AG10803 (cell line): ENCODE data around the gene FCN2.

ENCODE experiments used
- DNase-seq: peaks from one replicate; pipeline ENCODE4 v3.0.0; 2010; ENCODE audit warnings: low read depth
- H3K4me3 ChIP-seq: 2 replicates; pipeline ENCODE4 v1.5.1; 2011; ENCODE audit warnings: mild to moderate bottlenecking, low read length, control low read depth
- TF ChIP-seq, protein P1 (sequence below): conservative IDR thresholded peaks from 2 replicates; pipeline ENCODE4 v1.5.1; 2011; ENCODE audit warnings: mild to moderate bottlenecking, low read length, control low read depth, inconsistent platforms

FCN2 gene

DNA sequence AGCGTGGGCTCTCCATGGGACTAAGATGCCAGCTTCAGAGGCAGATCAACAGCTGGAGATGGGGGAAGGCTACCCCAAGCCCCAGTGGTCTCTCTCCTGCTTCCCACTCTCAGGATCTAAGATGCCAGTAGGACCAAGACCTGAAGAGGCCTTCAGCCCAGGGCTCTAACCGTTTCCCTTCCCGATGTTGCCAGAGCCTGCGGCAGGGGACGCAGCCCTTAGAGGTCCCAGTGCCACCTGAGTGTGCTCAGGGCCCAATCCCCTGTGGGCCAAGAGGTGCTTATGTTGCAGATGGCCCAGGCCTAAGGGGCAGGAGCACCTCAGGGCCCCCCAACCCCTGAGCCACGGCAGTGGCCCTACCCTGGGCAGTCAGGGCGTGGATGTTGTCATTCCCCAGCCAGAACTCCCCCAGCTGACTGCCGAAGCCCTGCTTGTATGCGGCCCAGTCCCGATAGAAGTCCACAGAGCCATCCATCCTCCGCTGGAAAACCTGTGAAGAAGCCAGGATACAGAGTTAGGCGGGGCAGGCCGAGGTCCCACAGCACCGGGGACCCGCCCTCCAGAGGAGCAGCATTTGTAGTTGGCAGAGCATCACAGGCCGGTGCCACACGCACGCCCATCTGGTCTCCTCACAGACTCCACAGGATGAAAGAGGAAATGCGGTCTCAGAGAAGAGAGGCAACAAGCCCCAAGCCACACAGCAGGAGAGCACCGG is 31.7 kb downstream of the FCN2 start:
- TF ChIP-seq, protein P1, sequence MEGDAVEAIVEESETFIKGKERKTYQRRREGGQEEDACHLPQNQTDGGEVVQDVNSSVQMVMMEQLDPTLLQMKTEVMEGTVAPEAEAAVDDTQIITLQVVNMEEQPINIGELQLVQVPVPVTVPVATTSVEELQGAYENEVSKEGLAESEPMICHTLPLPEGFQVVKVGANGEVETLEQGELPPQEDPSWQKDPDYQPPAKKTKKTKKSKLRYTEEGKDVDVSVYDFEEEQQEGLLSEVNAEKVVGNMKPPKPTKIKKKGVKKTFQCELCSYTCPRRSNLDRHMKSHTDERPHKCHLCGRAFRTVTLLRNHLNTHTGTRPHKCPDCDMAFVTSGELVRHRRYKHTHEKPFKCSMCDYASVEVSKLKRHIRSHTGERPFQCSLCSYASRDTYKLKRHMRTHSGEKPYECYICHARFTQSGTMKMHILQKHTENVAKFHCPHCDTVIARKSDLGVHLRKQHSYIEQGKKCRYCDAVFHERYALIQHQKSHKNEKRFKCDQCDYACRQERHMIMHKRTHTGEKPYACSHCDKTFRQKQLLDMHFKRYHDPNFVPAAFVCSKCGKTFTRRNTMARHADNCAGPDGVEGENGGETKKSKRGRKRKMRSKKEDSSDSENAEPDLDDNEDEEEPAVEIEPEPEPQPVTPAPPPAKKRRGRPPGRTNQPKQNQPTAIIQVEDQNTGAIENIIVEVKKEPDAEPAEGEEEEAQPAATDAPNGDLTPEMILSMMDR: no peak
- DNase-seq: no peak
- H3K4me3 ChIP-seq: no peak overlapping the region

DNA sequence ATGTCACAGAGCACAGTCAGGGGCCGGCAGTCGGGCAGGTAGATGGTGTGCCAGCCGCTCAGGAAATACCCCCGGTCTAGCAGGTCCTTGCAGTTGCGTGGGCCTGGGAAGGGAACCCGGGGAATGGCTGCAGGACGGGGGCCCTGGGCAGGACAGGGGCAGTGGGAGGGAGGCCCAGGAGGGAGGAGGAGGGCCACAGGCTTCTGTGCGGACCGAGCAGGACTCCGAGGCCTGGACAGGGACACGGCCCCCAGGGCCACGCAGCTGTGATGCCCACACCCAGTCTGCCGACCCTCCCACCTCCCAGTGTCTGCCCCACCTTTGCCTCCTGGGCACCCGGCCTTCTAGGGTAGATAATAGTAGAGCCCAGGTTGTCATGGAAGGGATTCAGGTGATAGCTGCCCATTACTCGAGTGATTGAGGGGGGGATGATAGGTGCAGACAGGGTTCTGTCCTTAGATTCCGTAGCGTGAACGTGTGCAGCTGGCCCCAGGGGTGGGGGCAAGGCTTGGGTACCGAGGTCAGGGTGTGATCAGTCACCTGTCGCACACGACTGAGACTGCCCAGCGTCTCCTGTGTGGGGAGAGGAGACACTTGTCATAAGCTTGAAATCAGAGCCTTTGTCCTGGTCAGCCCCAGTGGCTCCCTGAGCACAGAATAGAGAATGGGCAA is 32.6 kb downstream of the FCN2 start:
- no peak overlapping the region for H3K4me3 ChIP-seq
- DNase-seq: no peak
- TF ChIP-seq, protein P1: no peak

DNA sequence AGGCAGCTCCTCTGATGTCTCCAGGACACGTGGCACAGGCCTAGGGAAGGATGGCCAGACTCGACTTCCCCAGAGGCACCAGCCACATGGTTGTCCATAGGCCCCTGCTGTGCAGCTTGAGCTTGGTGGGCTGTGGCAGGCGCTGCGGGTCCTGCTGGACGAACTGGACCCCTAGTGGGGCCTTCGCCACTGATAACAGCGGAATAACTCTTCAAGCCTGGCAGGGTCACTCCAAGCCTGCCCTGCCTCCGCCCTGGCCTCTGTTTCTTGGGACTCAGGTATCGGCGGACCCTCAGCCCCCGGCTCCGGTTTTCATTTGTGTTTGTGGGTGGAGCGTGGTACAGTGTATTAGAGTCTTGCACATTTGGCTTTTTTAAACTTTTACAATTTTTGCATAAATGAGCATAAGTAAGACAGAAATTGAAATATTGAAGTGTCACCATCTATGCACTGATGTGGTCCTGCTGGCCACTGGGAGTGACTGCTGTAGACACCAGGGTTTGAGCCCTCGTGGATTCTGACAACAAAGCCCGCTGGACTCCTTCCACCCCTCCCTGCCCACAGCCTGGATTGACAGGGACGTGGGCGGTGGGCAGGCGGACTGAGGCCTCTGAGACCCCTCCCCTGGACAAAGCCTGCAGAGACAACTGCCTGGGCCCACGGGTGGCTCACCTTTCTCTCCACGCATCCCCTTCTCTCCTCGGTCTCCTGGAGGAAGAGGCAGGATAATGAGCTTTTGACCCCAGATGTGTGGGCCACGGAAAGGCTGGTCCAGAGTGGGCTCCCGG is 33.3 kb downstream of the FCN2 start:
- TF ChIP-seq, protein P1: no peak
- H3K4me3 ChIP-seq: no peak overlapping the region
- no peak for DNase-seq

DNA sequence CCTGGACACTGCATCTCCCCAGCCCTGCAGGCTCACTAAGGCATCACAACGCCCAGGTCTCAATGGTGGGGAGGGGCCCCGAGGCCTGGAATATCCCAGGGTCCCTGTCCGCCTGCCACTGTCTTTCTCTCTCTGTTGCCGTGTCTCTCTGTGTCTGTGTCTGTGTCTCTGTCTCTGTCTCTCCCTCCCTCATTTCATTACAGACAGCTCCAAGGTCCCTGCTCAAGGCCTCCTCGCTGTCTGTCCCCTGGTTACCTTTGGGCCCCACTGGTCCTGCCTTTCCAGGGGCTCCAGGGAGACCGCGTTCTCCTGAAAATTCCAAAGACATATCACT is 33.9 kb downstream of the FCN2 start:
- TF ChIP-seq, protein P1: no peak
- DNase-seq: no peak

DNA sequence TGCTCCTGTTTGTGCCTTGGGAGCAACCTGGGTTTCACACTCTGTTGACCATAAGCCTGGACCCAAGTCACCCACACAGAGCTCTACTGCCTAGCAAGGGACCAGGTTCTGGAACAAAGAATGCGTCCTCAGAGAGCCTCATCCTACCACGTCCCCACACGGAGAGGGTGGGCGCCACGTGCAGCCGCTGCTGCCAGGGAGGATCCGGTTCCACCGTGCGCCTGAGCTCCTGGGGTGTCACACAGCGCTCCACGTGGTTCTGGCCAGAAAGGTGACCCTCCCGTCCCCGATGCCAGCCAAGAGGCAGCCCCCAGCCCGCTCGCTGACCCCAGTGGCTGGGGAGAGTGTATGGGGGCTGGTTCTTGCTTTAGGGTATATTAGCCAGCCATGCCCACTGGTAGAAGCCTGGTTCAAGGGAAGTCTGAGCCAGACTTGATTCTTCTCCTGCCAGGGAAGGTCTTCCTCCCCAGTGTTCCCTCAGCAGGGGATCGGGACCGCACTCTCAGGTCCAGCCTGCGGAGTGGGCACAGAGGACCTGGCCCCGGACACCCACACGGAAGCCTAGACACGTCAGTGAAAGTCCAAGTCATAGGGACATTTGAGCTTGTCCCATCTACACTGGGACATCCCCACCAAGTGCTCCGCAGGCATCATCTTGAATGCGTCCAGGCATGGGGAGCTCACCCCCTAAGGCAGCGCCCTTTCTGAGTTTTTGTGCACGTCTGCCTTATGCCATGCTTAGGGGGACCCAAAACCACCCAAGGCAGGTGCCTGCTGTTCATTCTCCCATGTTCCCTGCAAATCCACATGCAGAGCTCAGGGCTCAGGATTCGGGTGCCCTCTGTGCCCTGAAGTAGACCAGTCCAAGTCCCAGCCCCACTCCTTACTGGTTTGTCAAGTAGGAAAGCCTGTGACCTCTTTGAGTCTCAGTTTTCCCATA is 34.7 kb downstream of the FCN2 start:
- no peak for DNase-seq
- H3K4me3 ChIP-seq: no peak overlapping the region
- TF ChIP-seq, protein P1: no peak

More for the DNA sequence above, 33.9 kb downstream of the FCN2 start:
- H3K4me3 ChIP-seq: no peak overlapping the region

GRCh38 chr9:134916161-134916665 is 35.6 kb downstream of the FCN2 start:
- TF ChIP-seq, protein P1: no peak
- DNase-seq: no peak
- H3K4me3 ChIP-seq: no peak overlapping the region
